Placental pericyte (primary cell): Measurements from ENCODE around the gene FRMD6. TPM values are rescaled to one million over a fixed set of nuclear protein-coding genes. Genes with fewer than 3 reads are reported as not detected.

Experiments used
- small RNA-seq: library from RNA; depleted of rRNA; stranded (forward); fragments of <200 nt; gene quantifications from one replicate; pipeline ENCODE3, GENCODE V24; 2012; ENCODE audit warnings: low replicate concordance
- total RNA-seq: library from RNA; depleted of rRNA; stranded (reverse); fragments of >200 nt; gene quantifications from 2 replicates; pipeline ENCODE4 v1.2.3, GENCODE V29; 2012

The FRMD6 gene
- 263 and 546 TPM in 2 replicates for total RNA-seq

DNA sequence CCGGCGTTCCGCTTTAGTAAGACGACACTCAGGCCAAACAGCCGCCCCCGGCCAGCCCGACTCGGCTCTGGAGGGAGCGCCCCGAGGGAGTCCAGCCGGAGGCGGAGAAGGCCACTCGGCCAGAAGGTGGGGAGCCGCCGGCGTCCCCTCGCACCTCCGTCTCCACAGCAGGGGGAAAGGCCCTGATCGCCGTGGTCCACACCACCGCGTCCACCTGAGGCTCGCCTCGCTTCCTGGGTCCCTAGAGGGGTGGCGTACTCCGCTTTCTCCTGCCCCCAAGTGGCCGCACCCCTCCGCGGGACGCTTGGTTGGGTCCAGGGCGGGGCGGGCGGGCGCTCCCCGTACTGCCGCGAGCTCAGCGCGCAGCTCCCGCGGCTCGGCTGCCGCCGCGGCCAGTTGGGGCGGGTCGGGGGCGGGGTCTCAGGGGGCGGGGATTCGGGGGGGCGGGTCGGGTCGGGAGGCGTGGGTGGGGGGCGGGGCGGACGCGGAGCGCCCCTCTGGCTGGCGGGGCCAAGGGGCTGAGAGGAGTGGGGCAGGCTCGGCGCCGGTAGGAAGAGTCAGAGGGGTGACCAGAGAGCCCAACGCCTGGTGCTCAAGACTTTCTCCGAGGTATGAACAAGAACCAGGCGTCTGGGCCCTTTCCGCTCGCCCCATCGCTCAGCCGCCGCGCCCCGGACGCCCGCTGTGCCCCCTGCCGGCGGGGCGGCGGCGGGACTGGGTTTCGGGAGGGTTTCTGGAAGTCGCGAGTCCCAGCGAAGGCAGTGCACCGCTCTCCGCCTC lies at the start of gene FRMD6:
Gene FRMD6 (plus strand): TSS at position 523 of the 780 bp plus-strand sequence. CDS start 37,927 bp downstream, outside the sequence.

Small RNA genes lying within 50 kb of the gene (small RNA-seq; reads per million reads assigned to genes)
- gene OR7E159P (not detected), gene RNA5SP385 (not detected), gene RNU6-301P (not detected)

Other genes starting within 250 kb of the FRMD6 start
- gene GNG2, start 208.7 kb downstream of the FRMD6 start, total RNA-seq: 15.3 and 33.1 TPM in 2 replicates